Hippocampal formation (tissue), 2 donors: Measurements from ENCODE around the gene ACTR10.

ENCODE experiments used
- DNase-seq, 2 donors: peaks; one replicate each; lab custom pipeline; 2025; lab: John Stamatoyannopoulos, UW

The ACTR10 gene

DNA sequence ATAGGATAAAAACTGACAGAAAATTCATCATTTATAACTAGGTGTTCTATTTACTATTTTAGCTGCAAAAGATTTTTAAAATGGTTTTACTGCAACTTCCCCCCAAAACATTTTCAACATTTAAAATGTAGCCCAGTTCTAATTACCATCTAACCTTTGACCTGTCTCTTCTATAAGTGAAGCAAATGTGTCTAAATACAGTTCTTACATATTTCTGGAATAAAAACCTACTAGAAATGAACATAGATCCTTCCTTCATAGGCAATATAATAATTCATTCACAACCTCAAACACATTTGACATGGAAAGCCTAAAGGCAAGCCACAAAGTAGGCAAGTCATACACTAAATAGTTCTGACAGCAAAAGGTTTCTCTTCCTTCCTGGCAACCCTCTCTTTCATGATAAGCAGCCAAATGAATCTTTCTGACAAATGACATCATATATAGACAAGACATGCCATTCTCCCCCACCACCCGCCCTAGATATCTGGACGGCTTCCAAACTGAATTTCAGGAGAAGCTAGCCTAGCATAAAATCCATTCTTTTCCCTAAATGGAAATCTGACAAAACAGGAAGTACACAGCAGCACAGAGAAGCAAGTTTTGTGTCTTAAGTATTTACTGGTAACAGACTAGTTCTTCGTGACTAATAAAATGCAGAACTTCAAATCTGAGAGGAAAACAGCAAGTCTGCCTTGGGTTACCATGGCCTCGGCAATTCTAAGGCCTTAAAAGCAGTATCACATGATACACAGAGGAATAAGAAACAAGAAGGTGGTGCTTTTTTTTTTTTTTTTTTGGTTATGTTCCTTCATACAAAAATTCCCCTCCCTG is 81.2 kb downstream of the ACTR10 start:
- DNase-seq: peak in 1 of 2 donors; percentile 68

DNA sequence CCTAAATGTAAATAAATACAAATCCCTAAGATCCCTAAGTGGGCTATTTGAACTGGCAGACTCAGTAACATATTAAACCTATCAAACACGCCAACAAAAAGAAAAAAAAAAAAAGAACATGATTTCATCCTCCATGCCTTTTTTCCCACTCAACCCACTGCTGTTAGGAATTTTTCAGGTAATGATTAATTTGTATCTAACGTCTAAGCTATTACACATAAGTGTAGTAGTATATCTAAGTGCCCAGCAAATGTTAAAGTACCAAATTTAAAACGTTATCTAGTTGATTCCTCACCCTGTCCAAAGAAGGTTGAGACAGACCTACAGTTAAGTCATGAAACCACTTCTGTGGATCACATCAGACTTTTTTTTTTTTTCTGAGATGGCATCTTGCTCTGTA is 82.0 kb downstream of the ACTR10 start:
- no peak for DNase-seq

DNA sequence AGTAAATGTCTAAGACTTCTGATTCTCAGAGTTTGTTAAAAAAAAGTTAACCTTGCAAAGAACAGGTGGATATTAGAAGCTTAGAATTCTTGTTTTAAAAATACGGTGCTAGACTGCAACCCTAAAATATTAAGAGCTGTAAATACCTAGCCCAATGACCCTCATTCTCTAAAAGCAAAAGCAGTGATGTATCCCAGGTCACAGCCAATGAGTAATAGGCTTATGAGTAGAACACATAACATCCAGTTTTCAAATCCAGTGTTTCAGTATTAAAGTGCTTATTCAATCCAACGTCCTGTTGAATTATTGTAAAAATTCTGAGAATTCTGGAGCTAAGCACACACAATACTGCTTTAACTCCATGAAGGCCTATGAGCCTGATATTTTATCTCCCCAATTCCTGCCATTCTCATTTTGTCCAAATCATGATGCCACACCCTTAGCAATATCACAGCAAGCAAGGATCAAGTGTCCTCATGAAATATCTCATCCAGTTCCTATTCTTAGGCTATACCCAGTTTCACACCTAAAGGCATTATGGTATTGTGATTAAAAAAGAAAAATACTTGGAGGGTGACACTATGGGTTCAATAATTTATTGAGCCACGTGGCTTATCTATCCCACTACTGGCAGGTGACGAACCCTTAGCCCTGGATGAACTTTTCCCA is 83.1 kb downstream of the ACTR10 start:
- DNase-seq: no peak

DNA sequence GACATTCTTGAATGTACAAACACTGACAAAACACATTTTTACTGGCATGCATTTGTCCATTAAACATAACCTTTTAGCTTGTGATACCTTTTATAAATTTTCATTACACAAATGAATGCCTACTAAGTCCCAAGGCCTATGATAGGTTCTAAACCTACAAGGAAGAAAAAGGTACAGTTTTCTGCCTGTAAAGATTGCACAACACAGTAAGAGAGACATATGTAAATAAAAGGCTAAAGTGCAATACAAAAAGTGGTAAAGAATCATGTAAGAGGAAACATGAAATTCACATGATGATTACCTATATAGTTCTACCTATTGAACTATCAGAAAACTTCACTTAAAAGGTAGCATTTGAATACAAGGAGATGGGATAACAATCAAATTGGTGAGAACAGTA is 83.8 kb downstream of the ACTR10 start:
- DNase-seq: no peak

DNA sequence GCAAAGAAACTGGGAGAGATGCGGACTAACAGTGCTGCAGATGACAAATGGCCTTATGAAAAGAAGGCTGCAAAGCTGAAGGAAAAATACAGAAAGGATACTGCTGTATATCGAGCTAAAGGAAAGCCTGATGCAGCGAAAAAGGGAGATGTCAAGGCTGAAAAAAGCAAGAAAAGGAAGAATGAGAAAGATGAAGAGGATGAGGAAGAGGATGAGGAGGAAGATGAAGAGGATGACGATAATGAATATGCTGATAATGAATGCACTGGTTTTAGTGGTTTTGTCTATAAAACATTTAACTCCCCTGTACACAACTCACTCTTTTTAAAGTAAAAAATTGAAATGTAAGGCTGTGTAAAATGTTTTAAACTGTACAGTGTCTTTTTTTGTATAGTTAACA is 85.2 kb downstream of the ACTR10 start:
- DNase-seq: no peak
